Adrenal gland (tissue), 5 donors: Measurements from ENCODE around the gene CDIP1.

ENCODE experiments used
- POLR2A ChIP-seq, 2 donors: fragments of 450-650 bp; IDR thresholded peaks; one replicate each; pipeline ENCODE4 v1.6.1; 2017; ENCODE audit warnings: antibody characterized with exemption in 2 of 2, mild to moderate bottlenecking in 2 of 2, moderate library complexity in 1 of 2
- TF ChIP-seq, protein P1 (sequence below), 6 experiments: fragments of 450-650 bp in 4 of 6; fragments of 200-600 bp in 2 of 6; sonication (generic) in 1 of 6; IDR thresholded peaks; 1 replicate in 5 of 6; 2 replicates in 1 of 6; pipeline versions ENCODE4 v1.5.1 to v1.8.0; 2016 to 2021; ENCODE audit warnings: antibody characterized with exemption in 6 of 6, mild to moderate bottlenecking in 2 of 6, moderate library complexity in 1 of 6
- donor health status: DM: no; HTN: no; CAD: no.

DNA sequence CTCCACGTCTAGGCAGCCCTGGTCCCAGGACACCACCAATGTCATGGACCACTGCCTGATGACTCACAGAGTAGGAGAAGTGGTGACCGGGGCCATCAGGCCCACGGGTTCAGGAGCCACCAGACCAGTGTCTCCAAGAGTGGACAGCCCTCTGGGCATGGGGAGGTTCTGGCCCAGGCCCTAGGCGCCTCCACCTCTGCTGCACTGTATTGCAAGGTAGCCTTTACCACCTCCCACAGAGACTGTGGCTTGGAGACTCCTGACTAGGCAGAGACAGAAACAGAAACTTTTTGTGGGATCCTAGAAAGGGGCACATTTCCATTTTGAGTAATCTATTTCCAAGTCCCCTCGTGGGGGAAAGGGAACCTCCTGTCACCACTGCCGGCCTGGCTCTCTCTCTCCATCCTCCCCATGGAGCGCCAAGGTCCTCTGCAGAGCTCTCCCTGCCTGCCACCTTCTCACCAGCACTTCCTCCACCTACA lies 2.9 kb downstream of the CDIP1 start:
- TF ChIP-seq, protein P1, sequence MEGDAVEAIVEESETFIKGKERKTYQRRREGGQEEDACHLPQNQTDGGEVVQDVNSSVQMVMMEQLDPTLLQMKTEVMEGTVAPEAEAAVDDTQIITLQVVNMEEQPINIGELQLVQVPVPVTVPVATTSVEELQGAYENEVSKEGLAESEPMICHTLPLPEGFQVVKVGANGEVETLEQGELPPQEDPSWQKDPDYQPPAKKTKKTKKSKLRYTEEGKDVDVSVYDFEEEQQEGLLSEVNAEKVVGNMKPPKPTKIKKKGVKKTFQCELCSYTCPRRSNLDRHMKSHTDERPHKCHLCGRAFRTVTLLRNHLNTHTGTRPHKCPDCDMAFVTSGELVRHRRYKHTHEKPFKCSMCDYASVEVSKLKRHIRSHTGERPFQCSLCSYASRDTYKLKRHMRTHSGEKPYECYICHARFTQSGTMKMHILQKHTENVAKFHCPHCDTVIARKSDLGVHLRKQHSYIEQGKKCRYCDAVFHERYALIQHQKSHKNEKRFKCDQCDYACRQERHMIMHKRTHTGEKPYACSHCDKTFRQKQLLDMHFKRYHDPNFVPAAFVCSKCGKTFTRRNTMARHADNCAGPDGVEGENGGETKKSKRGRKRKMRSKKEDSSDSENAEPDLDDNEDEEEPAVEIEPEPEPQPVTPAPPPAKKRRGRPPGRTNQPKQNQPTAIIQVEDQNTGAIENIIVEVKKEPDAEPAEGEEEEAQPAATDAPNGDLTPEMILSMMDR (IDR thresholded peaks at IDR 0.05): no peak
- no peak for TF ChIP-seq POLR2A (IDR thresholded peaks at IDR 0.05)
